ENCODE data around the gene CELSR1.

CELSR1 gene

GRCh38 chr22:46578824-46579561 lies 41.6 kb upstream of the CELSR1 start:
- in situ Hi-C loops (cut with MboI; ENCODE audit: low sequenced_read_pairs, unreplicated experiment) = no loop called here
- no peak for TF ChIP-seq CTCF (IDR thresholded peaks at IDR 0.05; ENCODE audit: borderline replicate concordance, control extremely low read depth, extremely low read depth, insufficient read depth, missing control alignments)
- DNase-seq (ENCODE audit: low spot score) = no peak

- TF ChIP-seq CTCF (IDR thresholded peaks at IDR 0.05; ENCODE audit: borderline replicate concordance, control extremely low read depth, extremely low read depth, insufficient read depth, missing control alignments) = no peak
- DNase-seq (ENCODE audit: low spot score) = no peak
- in situ Hi-C loops (cut with MboI; ENCODE audit: low sequenced_read_pairs, unreplicated experiment) = no loop called here
Observed at GRCh38 chr22:46578251-46578823, 40.9 kb upstream of the CELSR1 start.

GRCh38 chr22:46577368-46578249 lies 40.2 kb upstream of the CELSR1 start:
- in situ Hi-C loops (cut with MboI; ENCODE audit: low sequenced_read_pairs, unreplicated experiment) = no loop called here
- no peak for TF ChIP-seq CTCF (IDR thresholded peaks at IDR 0.05; ENCODE audit: borderline replicate concordance, control extremely low read depth, extremely low read depth, insufficient read depth, missing control alignments)
- DNase-seq (ENCODE audit: low spot score) = no peak

- DNase-seq (ENCODE audit: low spot score) = peak; percentile 92
- in situ Hi-C loops (cut with MboI; ENCODE audit: low sequenced_read_pairs, unreplicated experiment) = no loop called here
- no peak for TF ChIP-seq CTCF (IDR thresholded peaks at IDR 0.05; ENCODE audit: borderline replicate concordance, control extremely low read depth, extremely low read depth, insufficient read depth, missing control alignments)
Observed at GRCh38 chr22:46576556-46577367, 39.3 kb upstream of the CELSR1 start.

GRCh38 chr22:46575911-46576555 lies 38.6 kb upstream of the CELSR1 start:
- no peak for DNase-seq (ENCODE audit: low spot score)
- no peak for TF ChIP-seq CTCF (IDR thresholded peaks at IDR 0.05; ENCODE audit: borderline replicate concordance, control extremely low read depth, extremely low read depth, insufficient read depth, missing control alignments)
- in situ Hi-C loops (cut with MboI; ENCODE audit: low sequenced_read_pairs, unreplicated experiment) = no loop called here
